Neural progenitor cell (in vitro differentiated cells): Measurements from ENCODE around the gene B3GNT5.

Experiments used
- CTCF ChIP-seq: fragments of 200-600 bp; sonication (generic); IDR thresholded peaks from 2 replicates; pipeline ENCODE4 v1.5.1; 2017; ENCODE audit warnings: antibody characterized with exemption, mild to moderate bottlenecking
- EZH2 ChIP-seq: fragments of 200-600 bp; sonication (generic); IDR thresholded peaks from 2 replicates; pipeline ENCODE4 v1.6.1; 2017; ENCODE audit warnings: antibody characterized with exemption, mild to moderate bottlenecking, moderate library complexity
- EZH2phosphoT487 ChIP-seq: fragments of 200-600 bp; sonication (generic); IDR thresholded peaks from 2 replicates; pipeline ENCODE4 v1.6.1; 2017; ENCODE audit warnings: antibody characterized with exemption

- TF ChIP-seq CTCF (no peak), EZH2 (no peak), EZH2phosphoT487 (no peak)
These were observed 57.9 kb downstream of the B3GNT5 start for GRCh38 chr3:183310936-183311335.
